HCT116 (cell line): Measurements from ENCODE around the gene BRINP1. TPM values are rescaled to one million over a fixed set of nuclear protein-coding genes. Genes with fewer than 3 reads are reported as not detected.

Experiments
- ATAC-seq: fragments of 200-7000 bp; cut with Tn5 transposase; 2 replicates; pipeline ENCODE4 v1.9.1; 2020; ENCODE audit warnings: mild to moderate bottlenecking, moderate library complexity
- BruUV-seq: library from RNA; stranded (reverse); fragments of 400-500 nt; replicated peaks from 2 replicates; lab custom pipeline; 2021; lab: Mats Ljungman, UMichigan
- CTCF ChIA-PET: fragments of 300-600 bp; sonication (Branson Sonifier 250); formaldehyde crosslinking; loops from one replicate; lab custom pipeline; 2021; ENCODE audit warnings: antibody characterized with exemption; lab: Charles Lee
- POLR2A ChIA-PET: fragments of 300-600, 350-600 bp; sonication (Branson Sonifier 250); formaldehyde crosslinking; loops from one replicate; lab custom pipeline; 2021; ENCODE audit warnings: antibody characterized with exemption; lab: Charles Lee
- RAD21 ChIA-PET, 2 experiments: fragments of 300-600 bp; sonication (Branson Sonifier 250); formaldehyde crosslinking; loops; one replicate each; lab custom pipeline; 2023; ENCODE audit warnings: low total read pairs in 2 of 2; ENCODE audit not compliant: uncharacterized antibody in 2 of 2, unreplicated experiment in 2 of 2, low non-redundant PET in 1 of 2; lab: Charles Lee
- DNase-seq: peaks from one replicate; pipeline ENCODE4 v3.0.0-alpha.2; 2010; ENCODE audit warnings: low read depth, low spot score
- H2AFZ ChIP-seq: fragments of 200-600 bp; shearing (Covaris generic), sonication (generic); 2 replicates; pipeline ENCODE4 v1.6.1; 2017; ENCODE audit warnings: low read depth, mixed run types, mixed read lengths, antibody characterized with exemption, low read length; ENCODE audit not compliant: poor library complexity, severe bottlenecking
- H3K27ac ChIP-seq: 2 replicates; pipeline ENCODE4 v1.5.1; 2012; ENCODE audit warnings: low read depth, low read length
- H3K27me3 ChIP-seq: fragments of 200-600 bp; sonication (generic); 2 replicates; pipeline ENCODE4 v1.6.1; 2016; ENCODE audit warnings: mixed run types, low read length, mixed read lengths; ENCODE audit not compliant: insufficient read depth
- H3K36me3 ChIP-seq, 2 experiments: fragments of 200-500 bp in 1 of 2; fragments of 200-600 bp in 1 of 2; sonication (Bioruptor generic) in 1 of 2; sonication (generic) in 1 of 2; 2 replicates each; pipeline versions ENCODE4 v1.5.1 to v1.6.1; 2014 to 2016; ENCODE audit warnings: low read length in 2 of 2, inconsistent platforms in 1 of 2, mixed read lengths in 1 of 2, mixed run types in 1 of 2; ENCODE audit not compliant: insufficient read depth in 2 of 2, control insufficient read depth in 1 of 2
- H3K4me1 ChIP-seq, 2 experiments: fragments of 200-600 bp in 1 of 2; sonication (generic) in 1 of 2; 2 replicates each; pipeline versions ENCODE4 v1.5.1 to v1.6.1; 2012 to 2017; ENCODE audit warnings: low read length in 2 of 2, inconsistent platforms in 1 of 2, mild to moderate bottlenecking in 1 of 2, mixed read lengths in 1 of 2, mixed run types in 1 of 2, moderate library complexity in 1 of 2; ENCODE audit not compliant: insufficient read depth in 2 of 2, control insufficient read depth in 1 of 2
- H3K4me2 ChIP-seq: fragments of 200-600 bp; sonication (generic); 2 replicates; pipeline ENCODE4 v1.6.1; 2017; ENCODE audit warnings: mixed run types, low read length, mixed read lengths
- H3K4me3 ChIP-seq, 2 experiments: fragments of 200-600 bp in 1 of 2; sonication (generic) in 1 of 2; replicated peaks in 1 of 2; 2 replicates each; pipeline ENCODE4 v1.5.1; 2011 to 2016; ENCODE audit warnings: low read length in 2 of 2, control low read depth in 1 of 2, low read depth in 1 of 2, mild to moderate bottlenecking in 1 of 2, mixed read lengths in 1 of 2, mixed run types in 1 of 2
- H3K79me2 ChIP-seq: fragments of 200-600 bp; sonication (generic); 2 replicates; pipeline ENCODE4 v1.6.1; 2017; ENCODE audit warnings: mild to moderate bottlenecking, mixed run types, low read length, moderate library complexity, mixed read lengths; ENCODE audit not compliant: insufficient read depth
- H3K9ac ChIP-seq: fragments of 200-600 bp; sonication (generic); 2 replicates; pipeline ENCODE4 v1.6.1; 2016; ENCODE audit warnings: low read length, mixed read lengths
- H3K9me2 ChIP-seq: fragments of 200-600 bp; sonication (generic), shearing (Covaris generic); 2 replicates; pipeline ENCODE4 v1.6.1; 2017; ENCODE audit warnings: mixed run types, mild to moderate bottlenecking, moderate library complexity; ENCODE audit not compliant: insufficient read depth
- H3K9me3 ChIP-seq, 2 experiments: fragments of 200-500 bp in 1 of 2; fragments of 200-600 bp in 1 of 2; sonication (Bioruptor generic) in 1 of 2; sonication (generic) in 1 of 2; 2 replicates each; pipeline ENCODE4 v1.6.1; 2014 to 2017; ENCODE audit warnings: low read length in 2 of 2, mixed read lengths in 2 of 2, inconsistent platforms in 1 of 2, low read depth in 1 of 2, mild to moderate bottlenecking in 1 of 2, mixed run types in 1 of 2, moderate library complexity in 1 of 2; ENCODE audit not compliant: control insufficient read depth in 1 of 2, insufficient read depth in 1 of 2
- H4K20me1 ChIP-seq: fragments of 200-600 bp; sonication (generic), shearing (Covaris generic); 2 replicates; pipeline ENCODE4 v1.6.1; 2017; ENCODE audit warnings: mixed run types, mild to moderate bottlenecking, moderate library complexity; ENCODE audit not compliant: insufficient read depth
- EGR1 ChIP-seq: IDR thresholded peaks from 2 replicates; pipeline ENCODE4 v1.6.1; 2012; ENCODE audit warnings: low read depth
- MAX ChIP-seq: IDR thresholded peaks from 2 replicates; pipeline ENCODE4 v1.6.1; 2012
- POLR2A ChIP-seq: IDR thresholded peaks from 2 replicates; pipeline ENCODE4 v1.7.0; 2011; ENCODE audit warnings: borderline replicate concordance; ENCODE audit not compliant: insufficient read depth, insufficient read length; ENCODE audit errors: extremely low read depth
- ZFX ChIP-seq: fragments of 450-650 bp; IDR thresholded peaks from 2 replicates; pipeline ENCODE4 v1.6.1; 2017
- ZNF274 ChIP-seq: fragments of 200-500 bp; sonication (Bioruptor generic); IDR thresholded peaks from 2 replicates; pipeline ENCODE4 v1.6.1; 2014; ENCODE audit warnings: mild to moderate bottlenecking, low read depth, low read length, inconsistent platforms
- intact Hi-C: fragments of 100-400 bp; cut with micrococcal nuclease; formaldehyde crosslinking; loops from 2 replicates; pipeline ENCODE4 v1.10.0; 2022
- total RNA-seq: library from RNA; stranded (reverse); gene quantifications from one replicate; pipeline ENCODE4 v1.2.1, GENCODE V29; 2021; ENCODE audit not compliant: unreplicated experiment

BRINP1 gene
- total RNA-seq, 1 experiment from 2014 or later: not detected

- BruUV-seq: no TSS peak
- TF ChIP-seq MAX (no peak), EGR1 (no peak), ZFX (no peak), ZNF274 (no peak)
- DNase-seq (no peak), ATAC-seq (no peak)
- H2AFZ ChIP-seq: no peak overlapping the region
- no peak overlapping the region for H3K27ac ChIP-seq
- RAD21 ChIA-PET: no interaction called here
- no peak overlapping the region for H3K4me3 ChIP-seq
- intact Hi-C loops: no loop called here
- H3K79me2 ChIP-seq: no peaks in the 10 kb centered on the region
- H4K20me1 ChIP-seq: no peaks in the 10 kb centered on the region
- no peaks in the 10 kb centered on the region for H3K4me1 ChIP-seq
- H3K9me3 ChIP-seq: peaks cover 14 to 15% of the 10 kb centered on the region in 2 experiments; a peak in 2 of 4 replicates
- H3K9ac ChIP-seq: no peak overlapping the region
- H3K4me2 ChIP-seq: no peak overlapping the region
- H3K27me3 ChIP-seq: no peaks in the 10 kb centered on the region
- H3K9me2 ChIP-seq: no peaks in the 10 kb centered on the region
- CTCF ChIA-PET: no interaction called here
- POLR2A ChIA-PET: no interaction called here
- no peaks in the 10 kb centered on the region for H3K36me3 ChIP-seq
These were observed 215.8 kb downstream of the BRINP1 start for GRCh38 chr9:119153402-119153801.

- H2AFZ ChIP-seq: no peak overlapping the region
- POLR2A ChIA-PET: no interaction called here
- no TSS peak for BruUV-seq
- H3K9ac ChIP-seq: no peak overlapping the region
- no peaks in the 10 kb centered on the region for H3K4me1 ChIP-seq
- ATAC-seq: no peak
- no peaks in the 10 kb centered on the region for H3K79me2 ChIP-seq
- H3K9me2 ChIP-seq: no peaks in the 10 kb centered on the region
- no peaks in the 10 kb centered on the region for H3K36me3 ChIP-seq
- no peak overlapping the region for H3K27ac ChIP-seq
- no peak overlapping the region for H3K4me3 ChIP-seq
- H4K20me1 ChIP-seq: no peaks in the 10 kb centered on the region
- H3K9me3 ChIP-seq: peaks cover 18 to 24% of the 10 kb centered on the region in 2 experiments; a peak in 2 of 4 replicates
- CTCF ChIA-PET: no interaction called here
- no peaks in the 10 kb centered on the region for H3K27me3 ChIP-seq
- intact Hi-C loops: no loop called here
- TF ChIP-seq POLR2A: no peak
- TF ChIP-seq, all 23 proteins: peak for 0
- RAD21 ChIA-PET: no interaction called here
- H3K4me2 ChIP-seq: no peak overlapping the region
- DNase-seq: no peak
These were observed 220.4 kb downstream of the BRINP1 start for GRCh38 chr9:119148855-119149254.
